H9 (cell line): ENCODE data around the gene EXOC3L4. TPM values are rescaled to one million over a fixed set of nuclear protein-coding genes. Genes with fewer than 3 reads are reported as not detected.
A peak's percentile ranks its signal among the peaks of the same experiment; 100 is the strongest.

Experiments
- DNase-seq: peaks from one replicate; pipeline ENCODE4 v3.0.0-alpha.2; 2017
- H2AFZ ChIP-seq: one replicate; pipeline ENCODE4 v1.6.1; 2013; ENCODE audit warnings: mild to moderate bottlenecking, low read length, control low read depth, moderate library complexity
- H2AK5ac ChIP-seq: 2 replicates; pipeline ENCODE4 v1.6.1; 2013; ENCODE audit warnings: low read length, control low read depth, mixed read lengths; ENCODE audit not compliant: insufficient read length
- H2BK120ac ChIP-seq: one replicate; pipeline ENCODE4 v1.6.1; 2013; ENCODE audit warnings: low read depth, mild to moderate bottlenecking, low read length, control low read depth, inconsistent platforms; ENCODE audit not compliant: poor library complexity, severe bottlenecking
- H2BK12ac ChIP-seq: 2 replicates; pipeline ENCODE4 v1.6.1; 2013; ENCODE audit warnings: low read length, control low read depth, mixed read lengths, low read depth; ENCODE audit not compliant: insufficient read length
- H2BK15ac ChIP-seq: 2 replicates; pipeline ENCODE4 v1.6.1; 2013; ENCODE audit warnings: low read depth, low read length, control low read depth
- H2BK20ac ChIP-seq: one replicate; pipeline ENCODE4 v1.6.1; 2013; ENCODE audit warnings: low read depth, mild to moderate bottlenecking, low read length, control low read depth, inconsistent platforms; ENCODE audit not compliant: poor library complexity, severe bottlenecking
- H2BK5ac ChIP-seq: 2 replicates; pipeline ENCODE4 v1.6.1; 2013; ENCODE audit warnings: low read length, control low read depth, mixed read lengths; ENCODE audit not compliant: insufficient read length
- H3K14ac ChIP-seq: 2 replicates; pipeline ENCODE4 v1.6.1; 2013; ENCODE audit warnings: low read length, control low read depth; ENCODE audit not compliant: insufficient read depth
- H3K18ac ChIP-seq: 2 replicates; pipeline ENCODE4 v1.6.1; 2013; ENCODE audit warnings: low read depth, mild to moderate bottlenecking, mixed read lengths, low read length, control low read depth; ENCODE audit not compliant: insufficient read length
- H3K23ac ChIP-seq: 2 replicates; pipeline ENCODE4 v1.6.1; 2013; ENCODE audit warnings: low read length, control low read depth, mixed read lengths, low read depth; ENCODE audit not compliant: insufficient read length
- H3K23me2 ChIP-seq: 2 replicates; pipeline ENCODE4 v1.6.1; 2013; ENCODE audit warnings: low read depth, mild to moderate bottlenecking, mixed read lengths, low read length, control low read depth; ENCODE audit not compliant: insufficient read length, poor library complexity, severe bottlenecking
- H3K27ac ChIP-seq: 2 replicates; pipeline ENCODE4 v1.5.1; 2013; ENCODE audit warnings: low read length, control low read depth, mixed read lengths, low read depth; ENCODE audit not compliant: insufficient read length
- H3K27me3 ChIP-seq: 2 replicates; pipeline ENCODE4 v1.6.1; 2013; ENCODE audit warnings: low read length, control low read depth, inconsistent platforms; ENCODE audit not compliant: insufficient read depth
- H3K4ac ChIP-seq: 2 replicates; pipeline ENCODE4 v1.6.1; 2013; ENCODE audit warnings: low read depth, mild to moderate bottlenecking, control low read depth, inconsistent platforms, low read length, moderate library complexity
- H3K4me1 ChIP-seq: 2 replicates; pipeline ENCODE4 v1.6.1; 2013; ENCODE audit warnings: low read length, control low read depth, inconsistent platforms; ENCODE audit not compliant: insufficient read depth
- H3K4me2 ChIP-seq: 2 replicates; pipeline ENCODE4 v1.6.1; 2013; ENCODE audit warnings: low read length, control low read depth, mixed read lengths; ENCODE audit not compliant: insufficient read length, insufficient read depth
- H3K56ac ChIP-seq: 2 replicates; pipeline ENCODE4 v1.6.1; 2013; ENCODE audit warnings: low read depth, mild to moderate bottlenecking, mixed read lengths, low read length, control low read depth; ENCODE audit not compliant: insufficient read length
- H3K79me1 ChIP-seq: 2 replicates; pipeline ENCODE4 v1.6.1; 2013; ENCODE audit warnings: low read depth, mild to moderate bottlenecking, moderate library complexity, low read length, control low read depth, inconsistent platforms; ENCODE audit not compliant: insufficient read depth, poor library complexity, severe bottlenecking
- H3K79me2 ChIP-seq: 2 replicates; pipeline ENCODE4 v1.6.1; 2013; ENCODE audit warnings: low read length, control low read depth, inconsistent platforms; ENCODE audit not compliant: insufficient read depth
- H3K9ac ChIP-seq: 2 replicates; pipeline ENCODE4 v1.6.1; 2013; ENCODE audit warnings: low read length, control low read depth, mixed read lengths; ENCODE audit not compliant: insufficient read length; ENCODE audit errors: extremely low read depth
- H3K9me3 ChIP-seq: one replicate; pipeline ENCODE4 v1.6.1; 2013; ENCODE audit warnings: low read depth, low read length, inconsistent platforms; ENCODE audit not compliant: control insufficient read depth
- H3T11ph ChIP-seq: one replicate; pipeline ENCODE4 v1.6.1; 2013; ENCODE audit warnings: mild to moderate bottlenecking, low read length, control low read depth, inconsistent platforms
- H4K20me1 ChIP-seq: one replicate; pipeline ENCODE4 v1.6.1; 2013; ENCODE audit not compliant: control insufficient read depth, insufficient read length, insufficient read depth
- H4K5ac ChIP-seq: 2 replicates; pipeline ENCODE4 v1.6.1; 2013; ENCODE audit warnings: low read depth, mild to moderate bottlenecking, mixed read lengths, low read length, control low read depth; ENCODE audit not compliant: insufficient read length
- H4K8ac ChIP-seq: replicated peaks from 2 replicates; pipeline ENCODE4 v1.6.1; 2013; ENCODE audit warnings: low read length, control low read depth, mixed read lengths, low read depth; ENCODE audit not compliant: insufficient read length
- H4K91ac ChIP-seq: 2 replicates; pipeline ENCODE4 v1.6.1; 2013; ENCODE audit warnings: low read depth, mild to moderate bottlenecking, moderate library complexity, mixed read lengths, low read length, control low read depth; ENCODE audit not compliant: insufficient read length
- H3K27ac Mint-ChIP-seq, 3 experiments: 2 replicates in 2 of 3; 3 replicates in 1 of 3; pipeline ENCODE4 v1.8.0; 2020 to 2021; ENCODE audit warnings: mixed read lengths in 3 of 3, mild to moderate bottlenecking in 1 of 3, moderate library complexity in 1 of 3
- H3K27me3 Mint-ChIP-seq: 2 replicates; pipeline ENCODE4 v1.8.0; 2021; ENCODE audit warnings: low read depth, mild to moderate bottlenecking, moderate library complexity, mixed read lengths
- H3K36me3 Mint-ChIP-seq, 3 experiments: 2 replicates in 2 of 3; 3 replicates in 1 of 3; pipeline ENCODE4 v1.8.0; 2020 to 2021; ENCODE audit warnings: low read depth in 3 of 3, mixed read lengths in 3 of 3; ENCODE audit not compliant: insufficient read depth in 1 of 3
- H3K4me1 Mint-ChIP-seq, 2 experiments: 2 replicates each; pipeline ENCODE4 v1.8.0; 2020; ENCODE audit warnings: mixed read lengths in 2 of 2
- H3K4me3 Mint-ChIP-seq, 2 experiments: 2 replicates in 1 of 2; 3 replicates in 1 of 2; pipeline ENCODE4 v1.8.0; 2020 to 2021; ENCODE audit warnings: mild to moderate bottlenecking in 2 of 2, mixed read lengths in 2 of 2, moderate library complexity in 1 of 2
- H3K9me3 Mint-ChIP-seq, 2 experiments: 2 replicates in 1 of 2; 3 replicates in 1 of 2; pipeline ENCODE4 v1.8.0; 2020; ENCODE audit warnings: mild to moderate bottlenecking in 2 of 2, mixed read lengths in 2 of 2, moderate library complexity in 1 of 2
- CTCF ChIP-seq: fragments of 200-600 bp; sonication (generic); conservative IDR thresholded peaks from 3 replicates; pipeline ENCODE4 v1.8.0; 2021; ENCODE audit warnings: antibody characterized with exemption, mild to moderate bottlenecking
- WGBS: extraction: QIAGEN DNeasy Blood & Tissue Kit; methylation state at CpG from one replicate; pipeline ENCODE4 v1.1.7; 2013; ENCODE audit warnings: missing lambda C conversion rate, low lambda C conversion rate, mixed read lengths; ENCODE audit not compliant: insufficient read length; ENCODE audit errors: extremely low coverage; 5-methylcytosine and 5-hydroxymethylcytosine counted together
- total RNA-seq: library from RNA; stranded (reverse); gene quantifications from 2 replicates; pipeline ENCODE4 v1.2.1, GENCODE V29; 2021

EXOC3L4 gene
- total RNA-seq, 1 experiment from 2014 or later: 0.42 TPM

GRCh38 chr14:103108749-103109207, 14.3 kb downstream of the EXOC3L4 start:
- peak; percentile 50 for DNase-seq
- no peak for TF ChIP-seq CTCF
- H3K56ac ChIP-seq: no peak overlapping the region
- Mint-ChIP-seq H3K9me3 (no peaks in the 10 kb centered on the region), H3K36me3 (no peaks in the 10 kb centered on the region), H3K27ac (no peak overlapping the region), H3K27me3 (peaks cover 30% of the 10 kb centered on the region), H3K4me3 (no peak overlapping the region), H3K4me1 (peaks cover 29 to 49% of the 10 kb centered on the region in 2 experiments)
- no peak overlapping the region for H3K27ac ChIP-seq
- no peak overlapping the region for H2AK5ac ChIP-seq
- no peak overlapping the region for H2BK120ac ChIP-seq
- H3K14ac ChIP-seq: no peak overlapping the region
- no peaks in the 10 kb centered on the region for H3K27me3 ChIP-seq
- no peak overlapping the region for H3K23ac ChIP-seq
- H4K5ac ChIP-seq: no peak overlapping the region
- no peaks in the 10 kb centered on the region for H3K79me2 ChIP-seq
- no peak overlapping the region for H2BK20ac ChIP-seq
- no peaks in the 10 kb centered on the region for H3K9me3 ChIP-seq
- peaks cover 6% of the 10 kb centered on the region for H3K4me1 ChIP-seq
- WGBS: no CpG with 5 or more reads among the region's 9 CpGs
- H3T11ph ChIP-seq: no peak overlapping the region
- no peak overlapping the region for H2AFZ ChIP-seq
- no peaks in the 10 kb centered on the region for H3K79me1 ChIP-seq
- H3K4ac ChIP-seq: no peak overlapping the region
- H4K91ac ChIP-seq: no peak overlapping the region
- no peak overlapping the region for H3K4me2 ChIP-seq
- no peak overlapping the region for H2BK15ac ChIP-seq
- H2BK5ac ChIP-seq: no peak overlapping the region
- H4K20me1 ChIP-seq: no peaks in the 10 kb centered on the region
- no peak overlapping the region for H4K8ac ChIP-seq
- H2BK12ac ChIP-seq: no peak overlapping the region
- peak overlapping the region; percentile 11 for H3K18ac ChIP-seq
- H3K9ac ChIP-seq: no peak overlapping the region
- H3K23me2 ChIP-seq: peaks cover 4% of the 10 kb centered on the region
